Measurements from ENCODE around the gene EIF2S2.
"Not testable (repeated sequence)": the region's sequence is repeated elsewhere in the genome, so short reads cannot be mapped to it uniquely, and the experiment has no call there.

The EIF2S2 gene, protein sequence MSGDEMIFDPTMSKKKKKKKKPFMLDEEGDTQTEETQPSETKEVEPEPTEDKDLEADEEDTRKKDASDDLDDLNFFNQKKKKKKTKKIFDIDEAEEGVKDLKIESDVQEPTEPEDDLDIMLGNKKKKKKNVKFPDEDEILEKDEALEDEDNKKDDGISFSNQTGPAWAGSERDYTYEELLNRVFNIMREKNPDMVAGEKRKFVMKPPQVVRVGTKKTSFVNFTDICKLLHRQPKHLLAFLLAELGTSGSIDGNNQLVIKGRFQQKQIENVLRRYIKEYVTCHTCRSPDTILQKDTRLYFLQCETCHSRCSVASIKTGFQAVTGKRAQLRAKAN

DNA sequence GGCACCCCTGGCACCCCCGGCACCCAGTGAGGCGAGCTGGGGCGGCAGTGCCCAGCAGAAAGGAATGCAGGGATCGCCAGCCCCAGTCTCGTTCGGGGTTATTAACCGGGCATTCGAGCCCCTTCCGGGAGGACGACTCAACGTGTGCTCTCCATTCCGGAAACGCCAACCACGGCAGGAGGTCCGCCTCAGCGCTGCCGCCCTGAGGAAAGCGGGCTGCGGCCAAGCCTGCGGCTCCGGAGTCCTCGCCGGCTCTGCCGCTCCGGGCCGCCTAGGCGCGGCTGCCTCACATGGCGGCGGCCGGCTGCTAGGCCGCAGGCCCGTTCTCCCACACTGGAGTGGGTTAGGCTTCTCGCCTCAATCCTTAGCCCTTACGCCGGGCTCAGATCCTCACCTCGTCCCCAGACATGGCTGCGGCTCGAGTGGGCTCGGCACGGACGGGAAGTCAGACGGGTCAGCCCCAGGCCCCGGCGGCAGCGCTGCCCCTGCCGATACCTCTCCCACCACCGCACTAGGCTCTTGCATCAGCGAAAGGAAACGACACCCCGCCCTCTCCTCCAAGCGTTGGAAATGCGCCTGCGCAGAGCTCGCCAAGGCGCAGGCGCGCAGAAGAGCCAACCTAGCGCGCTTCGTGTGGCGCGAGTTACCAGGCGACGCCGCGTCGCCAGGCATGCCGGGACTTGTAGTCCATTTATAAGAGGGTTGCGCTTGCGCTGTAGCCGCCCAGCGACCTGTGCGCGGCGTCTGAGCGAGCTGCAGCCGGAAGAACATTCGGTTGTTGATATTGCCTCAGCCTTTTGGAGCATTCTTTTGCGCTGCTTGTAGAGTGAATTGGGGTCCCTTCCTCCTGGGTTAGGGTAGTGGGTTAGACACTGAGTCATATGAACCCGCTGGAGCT, at the start of gene EIF2S2:
Gene EIF2S2 (minus strand): TSS at position 542 of the 898 bp plus-strand sequence. CDS start 133 bp downstream, at position 409.
- peak; percentile 100 for DNase-seq (ENCODE audit: low spot score)

DNA sequence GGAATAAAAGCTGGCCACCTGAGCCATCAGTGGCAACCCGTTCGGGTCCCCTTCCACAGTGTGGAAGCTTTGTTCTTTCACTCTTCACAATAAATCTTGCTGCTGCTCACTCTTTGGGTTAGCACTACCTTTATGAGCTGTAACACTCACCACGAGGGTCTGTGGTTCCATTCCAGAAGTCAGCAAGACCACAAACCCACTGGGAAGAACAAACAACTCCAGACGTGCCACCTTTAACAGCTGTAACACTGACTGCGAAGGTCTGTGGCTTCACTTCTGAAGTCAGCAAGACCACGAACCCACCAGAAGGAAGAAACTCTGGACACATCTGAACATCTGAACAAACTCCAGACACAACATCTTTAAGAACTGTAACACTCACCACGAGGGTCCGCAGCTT, 45.7 kb upstream of the EIF2S2 start:
- not testable (repeated sequence) for DNase-seq (ENCODE audit: low spot score)

DNA sequence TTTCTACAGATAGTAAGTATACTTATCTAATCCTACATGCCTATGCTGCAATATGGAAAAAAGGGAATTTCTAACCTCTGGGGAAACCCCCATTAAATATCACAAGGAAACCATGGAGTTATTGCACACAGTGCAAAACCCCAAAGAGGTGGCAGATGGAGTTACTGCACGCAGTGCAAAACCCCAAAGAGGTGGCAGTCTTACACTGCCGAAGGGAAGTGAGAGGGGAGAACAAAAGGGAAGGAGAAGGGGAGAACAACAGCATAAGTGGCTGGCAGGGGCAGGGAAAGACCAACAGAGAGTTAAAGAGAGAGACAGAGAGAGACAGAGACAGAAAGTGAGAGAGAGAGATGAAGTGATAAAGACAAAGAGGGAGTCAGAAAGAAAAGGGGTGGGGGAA, 43.8 kb upstream of the EIF2S2 start:
- DNase-seq (ENCODE audit: low spot score) = no peak

DNA sequence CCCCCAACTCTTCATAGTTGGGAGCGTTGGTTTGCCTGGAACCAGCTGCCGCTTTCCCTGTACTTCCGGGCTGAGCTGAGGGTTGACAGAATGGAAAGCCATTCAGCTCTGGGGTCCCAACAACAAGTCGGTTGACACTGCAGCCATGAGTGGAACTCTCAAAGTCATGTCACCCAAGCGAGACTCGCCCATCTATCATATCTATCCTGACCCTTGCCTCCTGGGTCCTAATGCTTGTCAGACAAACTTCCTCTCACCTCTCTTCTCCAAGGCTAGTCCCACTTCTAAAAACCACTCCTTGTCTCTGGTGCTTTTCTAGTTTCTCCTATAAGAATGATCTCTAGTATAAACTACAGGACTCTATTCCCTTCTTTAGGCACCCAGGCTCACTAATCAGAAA, 41.1 kb upstream of the EIF2S2 start:
- not testable (repeated sequence) for DNase-seq (ENCODE audit: low spot score)

DNA sequence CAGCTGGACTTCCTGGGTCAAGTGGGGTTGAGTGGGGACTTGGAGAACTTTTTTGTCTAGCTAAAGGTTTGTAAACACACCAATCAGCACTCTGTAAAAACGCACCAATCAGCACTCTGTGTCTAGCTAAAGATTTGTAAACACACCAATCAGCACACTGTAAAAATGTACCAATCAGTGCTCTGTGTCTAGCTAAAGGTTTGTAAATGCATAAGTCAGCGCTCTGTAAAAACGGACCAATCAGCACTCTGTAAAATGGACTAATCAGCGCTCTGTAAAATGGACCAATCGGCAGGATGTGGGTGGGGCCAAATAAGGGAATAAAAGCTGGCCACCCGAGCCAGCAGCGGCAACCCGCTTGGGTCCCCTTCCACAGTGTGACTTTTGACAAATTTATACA, 40.0 kb upstream of the EIF2S2 start:
- not testable (repeated sequence) for DNase-seq (ENCODE audit: low spot score)

DNA sequence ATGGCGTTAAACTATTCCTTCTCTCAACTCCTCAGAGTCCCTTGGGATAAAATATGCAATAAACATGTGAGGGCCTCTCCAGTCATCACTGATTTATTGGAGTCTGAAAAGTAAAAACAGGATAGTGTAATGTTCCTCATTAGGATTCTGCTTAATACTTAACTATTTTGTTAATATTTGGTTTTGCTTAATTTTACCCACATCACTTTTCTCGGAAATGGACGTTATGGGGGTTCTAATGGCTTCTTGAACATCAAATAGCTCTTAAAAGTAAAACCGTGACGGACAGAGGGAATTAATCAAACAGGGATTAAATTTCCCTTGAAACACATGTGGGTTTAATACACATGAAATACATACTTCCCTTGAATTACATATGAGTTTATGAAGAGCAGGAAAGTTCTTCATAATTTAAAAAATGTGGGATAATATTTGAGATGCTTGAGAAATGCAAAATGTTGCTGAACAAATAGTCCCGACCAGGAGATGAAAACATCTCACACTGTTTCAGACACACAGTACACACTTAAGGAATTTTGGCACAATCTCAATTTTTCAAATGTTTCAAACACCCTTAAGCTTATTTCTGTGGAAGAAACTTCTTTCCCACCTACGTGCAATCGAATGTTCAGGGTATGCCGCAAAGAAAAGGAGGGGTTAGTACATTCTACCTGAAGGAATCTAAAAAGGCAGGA, 38.4 kb upstream of the EIF2S2 start:
- DNase-seq (ENCODE audit: low spot score) = no peak

DNA sequence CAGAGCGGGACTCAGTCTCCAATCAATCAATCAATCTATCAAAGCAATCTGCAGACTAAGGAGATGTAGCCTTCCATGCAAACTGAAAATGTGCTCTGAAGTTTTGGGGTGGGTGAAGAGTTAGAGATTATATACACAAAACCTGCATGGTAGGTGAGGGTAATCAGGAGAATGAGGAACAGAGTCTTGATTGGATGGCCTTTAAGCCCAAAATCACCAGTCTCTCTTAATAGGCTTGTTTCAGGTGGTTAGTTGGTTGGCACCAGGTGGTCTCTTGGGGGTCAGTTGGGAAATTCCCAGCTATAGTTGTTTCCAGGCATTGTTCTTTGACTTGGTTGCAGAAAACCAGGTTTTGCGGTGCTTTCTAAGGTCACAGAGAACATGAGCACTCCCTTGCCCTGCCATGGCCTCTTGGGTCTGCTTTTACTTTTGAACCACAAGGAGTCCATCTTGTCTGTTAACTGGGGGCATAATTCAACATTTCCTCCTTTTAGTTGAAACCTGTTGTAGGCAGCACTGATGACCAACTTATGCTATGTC, 33.3 kb upstream of the EIF2S2 start:
- no peak for DNase-seq (ENCODE audit: low spot score)

DNA sequence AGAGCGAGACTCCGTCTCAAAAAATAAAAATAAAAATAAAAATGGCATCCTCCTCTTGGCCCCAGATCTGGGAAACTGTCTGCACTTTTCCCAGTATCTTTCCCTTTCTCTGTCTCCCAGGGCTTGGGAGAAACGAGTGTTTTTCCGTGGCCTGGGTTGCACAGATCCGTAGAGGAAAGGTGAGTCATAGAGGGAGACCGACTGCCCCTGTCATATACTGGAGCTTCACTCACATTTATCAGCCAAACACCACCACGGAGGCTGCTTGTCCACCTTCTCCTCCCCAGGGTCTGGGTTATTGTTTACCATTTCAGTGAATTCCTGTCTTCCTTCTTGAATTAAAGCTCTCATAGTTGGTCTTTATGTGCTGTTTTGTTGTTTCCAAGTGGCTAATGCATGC, 31.9 kb upstream of the EIF2S2 start:
- peak; percentile 73 for DNase-seq (ENCODE audit: low spot score)

DNA sequence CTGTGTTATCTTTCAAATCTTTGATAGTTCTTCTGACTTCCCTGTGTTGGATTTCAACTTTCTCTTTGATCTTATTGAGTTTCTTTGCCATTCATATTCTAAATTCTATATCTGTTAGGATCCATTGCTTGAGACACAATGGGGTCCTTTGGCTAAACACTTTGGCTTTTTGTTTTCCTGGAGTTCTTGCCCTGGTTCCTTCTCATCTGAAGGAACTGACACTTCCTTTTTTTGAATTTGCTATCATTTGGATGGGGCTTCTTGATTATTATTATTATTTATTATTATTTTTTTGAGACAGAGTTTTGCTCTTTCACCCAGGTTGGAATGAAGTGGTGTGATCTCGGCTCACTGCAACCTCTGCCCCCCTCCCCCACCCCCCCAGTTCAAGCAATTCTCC, 30.1 kb upstream of the EIF2S2 start:
- DNase-seq (ENCODE audit: low spot score) = no peak

DNA sequence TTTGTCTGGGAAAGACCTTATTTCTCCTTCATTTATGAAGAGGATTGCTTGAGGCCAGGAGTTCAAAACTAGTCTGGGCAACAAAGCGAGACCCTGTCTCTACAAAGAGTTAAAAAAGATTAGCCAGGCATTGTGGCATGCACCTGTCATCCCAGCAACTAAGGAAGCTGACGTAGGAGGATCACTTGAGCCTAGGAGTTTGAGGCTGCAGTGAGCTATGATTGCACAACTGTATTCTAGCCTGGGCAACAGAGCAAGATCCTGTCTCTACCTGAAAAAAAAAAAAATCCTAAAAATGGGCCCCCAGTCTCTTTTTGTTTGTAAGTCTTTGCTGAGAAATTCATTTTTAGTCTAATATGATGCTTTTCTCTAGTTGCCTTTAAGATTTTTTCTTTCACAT, 29.2 kb upstream of the EIF2S2 start:
- no peak for DNase-seq (ENCODE audit: low spot score)

DNA sequence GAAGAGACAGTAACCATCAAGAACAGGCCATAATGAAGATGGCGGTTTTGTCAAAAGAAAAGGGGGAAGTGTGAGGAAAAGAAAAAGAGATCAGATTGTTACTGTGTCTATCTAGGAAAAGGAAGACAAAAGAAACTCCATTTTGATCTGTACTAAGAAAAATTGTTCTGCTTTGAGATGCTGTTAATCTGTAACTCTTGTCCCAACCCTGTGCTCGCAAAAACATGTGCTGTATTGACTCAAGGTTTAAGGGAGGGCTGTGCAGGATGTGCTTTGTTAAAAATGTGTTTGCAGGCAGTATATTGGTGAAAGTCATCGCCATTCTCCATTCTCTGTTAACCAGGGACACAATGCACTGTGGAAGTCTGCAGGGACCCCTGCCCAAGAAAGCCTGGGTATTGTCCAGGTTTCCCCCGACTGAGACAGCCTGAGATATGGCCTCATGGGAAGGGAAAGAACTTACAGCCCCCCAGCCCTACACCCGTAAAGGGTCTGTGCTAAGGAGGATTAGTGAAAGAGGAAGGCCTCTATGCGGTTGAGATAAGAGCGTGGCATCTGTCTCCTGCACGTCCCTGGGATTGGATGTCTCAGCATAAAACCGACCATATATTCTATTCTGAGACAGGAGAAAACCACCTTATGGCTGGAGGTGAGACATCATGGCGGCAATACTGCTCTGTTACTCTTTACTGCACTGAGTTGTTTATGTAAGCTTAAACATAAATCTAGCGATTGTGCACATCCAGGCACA, 23.7 kb upstream of the EIF2S2 start:
- not testable (repeated sequence) for DNase-seq (ENCODE audit: low spot score)

DNA sequence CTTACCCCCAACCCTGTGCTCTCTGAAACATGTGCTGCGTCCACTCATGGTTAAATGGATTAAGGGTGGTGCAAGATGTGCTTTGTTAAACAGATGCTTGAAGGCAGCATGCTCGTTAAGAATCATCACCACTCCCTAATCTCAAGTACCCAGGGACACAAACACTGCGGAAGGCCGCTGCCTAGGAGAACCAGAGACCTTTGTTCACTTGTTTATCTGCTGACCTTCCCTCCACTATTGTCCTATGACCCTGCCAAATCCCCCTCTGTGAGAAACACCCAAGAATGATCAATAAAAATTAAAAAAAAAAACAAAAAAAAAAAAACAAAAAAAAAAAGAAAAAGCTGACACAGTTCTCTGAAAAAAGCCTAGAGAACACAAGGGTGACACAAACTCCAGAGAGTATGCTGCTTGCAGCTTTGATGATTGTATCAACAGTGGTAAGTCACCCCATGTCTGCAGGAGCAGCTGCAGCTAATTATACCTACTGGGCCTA, 21.4 kb upstream of the EIF2S2 start:
- not testable (repeated sequence) for DNase-seq (ENCODE audit: low spot score)

DNA sequence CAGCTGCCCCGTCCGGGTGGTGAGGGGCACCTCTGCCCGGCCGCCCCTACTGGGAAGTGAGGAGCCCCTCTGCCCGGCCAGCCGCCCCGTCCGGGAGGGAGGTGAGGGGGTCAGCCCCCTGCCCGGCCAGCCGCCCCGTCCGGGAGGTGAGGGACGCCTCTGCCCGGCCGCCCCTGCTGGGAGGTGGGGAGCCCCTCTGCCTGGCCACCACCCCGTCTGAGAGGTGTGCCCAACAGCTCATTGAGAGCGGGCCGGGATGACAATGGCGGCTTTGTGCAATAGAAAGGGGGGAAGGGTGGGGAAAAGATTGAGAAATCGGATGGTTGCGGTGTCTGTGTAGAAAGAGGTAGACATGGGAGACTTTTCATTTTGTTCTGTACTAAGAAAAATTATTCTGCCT, 20.9 kb upstream of the EIF2S2 start:
- not testable (repeated sequence) for DNase-seq (ENCODE audit: low spot score)

DNA sequence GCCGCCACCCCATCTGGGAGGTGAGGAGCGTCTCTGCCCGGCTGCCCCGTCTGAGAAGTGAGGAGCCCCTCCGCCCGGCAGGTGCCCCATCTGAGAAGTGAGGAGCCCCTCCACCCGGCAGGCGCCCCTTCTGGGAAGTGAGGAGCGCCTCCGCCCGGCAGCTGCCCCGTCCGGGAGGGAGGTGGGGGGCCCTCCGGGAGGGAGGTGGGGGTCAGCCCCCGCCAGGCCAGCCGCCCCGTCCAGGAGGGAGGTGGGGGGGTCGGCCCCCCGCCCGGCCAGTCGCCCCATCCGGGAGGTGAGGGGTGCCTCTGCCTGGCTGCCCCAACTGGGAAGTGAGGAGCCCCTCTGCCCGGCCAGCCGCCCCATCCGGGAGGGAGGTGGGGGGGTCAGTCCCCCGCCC, 20.4 kb upstream of the EIF2S2 start:
- DNase-seq (ENCODE audit: low spot score) = not testable (repeated sequence)

DNA sequence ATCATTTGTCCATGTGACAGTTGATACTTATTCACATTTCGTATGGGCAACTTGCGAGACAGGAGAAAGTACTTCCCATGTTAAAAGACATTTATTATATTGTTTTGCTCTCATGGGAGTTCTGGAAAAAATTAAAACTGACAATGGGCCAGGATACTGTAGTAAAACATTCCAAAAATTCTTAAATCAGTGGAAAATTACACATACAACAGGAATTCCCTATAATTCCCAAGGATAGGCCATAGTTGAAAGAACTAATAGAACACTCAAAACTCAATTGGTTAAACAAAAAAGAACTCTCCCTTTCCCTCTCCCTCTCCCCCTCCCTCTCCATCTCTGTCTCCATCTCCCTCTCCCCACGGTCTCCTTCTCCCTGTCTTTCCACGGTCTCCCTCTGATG, 19.4 kb upstream of the EIF2S2 start:
- DNase-seq (ENCODE audit: low spot score) = no peak

DNA sequence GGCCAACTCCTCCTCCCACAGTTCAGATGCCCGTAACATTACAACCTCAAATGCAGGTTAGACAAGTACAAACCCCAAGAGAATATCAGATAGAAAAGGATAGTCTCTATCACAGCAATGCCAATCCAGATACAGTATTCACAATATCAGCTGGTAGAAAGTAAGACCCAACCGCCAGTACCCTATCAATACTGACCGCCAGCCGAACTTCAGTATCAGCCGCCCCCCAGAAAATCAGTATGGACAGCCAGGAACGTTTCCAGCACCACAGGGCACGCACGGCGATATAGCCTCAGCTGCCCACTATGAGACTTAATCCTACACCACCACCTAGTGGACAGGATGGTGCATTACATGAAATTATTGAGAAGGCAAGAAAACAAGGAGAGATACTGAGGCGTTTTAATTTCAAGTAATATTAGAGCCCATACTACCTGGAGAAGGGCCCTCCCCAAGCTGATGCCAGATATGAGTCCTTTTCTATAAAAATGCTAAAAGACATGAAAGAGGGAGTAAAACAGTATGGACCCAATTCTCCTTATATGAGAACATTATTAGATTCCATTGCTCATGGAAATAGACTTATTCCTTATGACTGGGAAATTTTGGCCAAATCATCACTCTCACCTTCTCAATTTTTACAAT, 17.6 kb upstream of the EIF2S2 start:
- DNase-seq (ENCODE audit: low spot score) = peak; percentile 86

DNA sequence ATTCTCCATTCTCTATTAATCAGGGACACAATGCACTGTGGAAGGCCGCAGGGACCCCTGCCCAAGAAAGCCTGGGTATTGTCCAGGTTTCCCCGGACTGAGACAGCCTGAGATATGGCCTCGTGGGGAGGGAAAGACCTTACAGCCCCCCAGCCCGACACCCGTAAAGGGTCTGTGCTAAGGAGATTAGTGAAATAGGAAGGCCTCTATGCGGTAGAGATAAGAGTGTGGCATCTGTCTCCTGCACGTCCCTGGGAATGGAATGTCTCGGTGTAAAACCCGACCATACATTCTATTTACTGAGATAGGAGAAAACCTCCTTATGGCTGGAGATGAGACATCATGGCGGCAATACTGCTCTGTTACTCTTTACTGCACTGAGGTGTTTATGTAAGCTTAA, 15.7 kb upstream of the EIF2S2 start:
- no peak for DNase-seq (ENCODE audit: low spot score)

DNA sequence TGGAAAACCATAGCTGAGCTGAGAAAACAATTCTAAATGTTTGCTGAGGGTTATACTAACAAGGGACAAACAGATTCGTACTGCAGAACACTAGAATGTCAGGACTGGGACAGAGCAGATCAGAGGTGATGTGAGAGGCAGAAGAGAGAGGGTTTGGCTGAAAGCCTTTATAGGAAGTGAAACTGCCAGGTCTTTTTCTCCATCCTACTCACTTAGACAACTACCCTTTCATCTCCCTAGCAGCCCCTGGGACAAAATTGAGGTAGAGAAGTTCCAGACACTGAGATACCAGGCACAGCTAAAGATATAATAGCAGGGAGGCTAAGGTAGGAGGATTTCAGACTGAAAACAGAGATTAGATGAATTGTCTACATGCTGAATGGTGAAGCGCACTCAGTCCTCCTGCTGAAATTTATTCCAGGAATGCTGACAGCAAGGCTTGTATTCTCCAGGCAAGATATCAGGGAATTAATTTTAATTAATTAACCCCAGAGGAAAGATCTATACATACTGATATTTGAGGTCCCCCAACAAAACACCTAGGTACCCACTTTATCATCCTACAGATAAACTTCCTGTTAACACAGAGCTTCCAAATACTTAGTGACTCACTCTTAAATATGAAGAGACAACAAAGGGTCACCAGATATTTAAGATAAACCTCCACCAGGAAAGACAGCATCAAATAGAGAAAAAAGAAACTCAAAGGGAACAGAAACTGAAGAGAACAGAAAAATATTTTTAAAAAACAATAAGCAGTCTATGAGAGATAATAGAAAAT, 12.6 kb upstream of the EIF2S2 start:
- no peak for DNase-seq (ENCODE audit: low spot score)

DNA sequence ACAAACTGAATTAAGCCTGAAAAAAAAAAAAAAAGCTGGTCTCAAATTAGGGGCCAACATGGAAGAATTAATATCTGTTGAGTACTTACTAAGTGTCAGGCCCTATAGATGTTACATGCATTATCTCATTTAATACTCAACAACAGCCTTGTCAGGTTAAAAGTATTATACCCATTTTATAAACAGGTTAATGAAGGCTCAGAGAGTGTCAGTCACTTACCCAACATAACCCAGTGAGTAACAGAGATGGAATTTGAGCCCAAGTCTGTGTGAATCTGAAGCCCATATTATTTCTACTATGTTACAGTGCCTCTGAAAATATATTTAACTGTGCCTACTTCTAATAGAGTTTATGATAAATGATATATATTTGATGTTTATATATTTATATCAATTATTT, 11.3 kb upstream of the EIF2S2 start:
- no peak for DNase-seq (ENCODE audit: low spot score)
